ENCODE results near the gene PSTPIP1. TPM values are rescaled to one million over a fixed set of nuclear protein-coding genes. Genes with fewer than 3 reads are reported as not detected.

Gene PSTPIP1
- total and polyA plus RNA-seq, 7 donors, result 2.1 to 14.3 (median 7.4) TPM

GRCh38 chr15:77042955-77043920, 48.3 kb downstream of the PSTPIP1 start:
- no peak overlapping the region for H3K4me3 ChIP-seq
- peaks cover 0 to 55% (median 11%) of the 10 kb centered on the region in 4 donors for H3K36me3 ChIP-seq
- H3K27me3 ChIP-seq, result no peaks in the 10 kb centered on the region
- DNase-seq, result no peak
- H3K27ac ChIP-seq, result no peak overlapping the region
- H3K4me1 ChIP-seq, result peaks cover 0 to 7% (median 3%) of the 10 kb centered on the region in 4 donors
- intact Hi-C loops (cut with DNase I), result no loop called here
- TF ChIP-seq EP300 (IDR thresholded peaks at IDR 0.05) (no peak), POLR2AphosphoS5 (IDR thresholded peaks at IDR 0.05) (no peak), CTCF (IDR thresholded peaks at IDR 0.05) (no peak), POLR2A (IDR thresholded peaks at IDR 0.05) (no peak)
- no peaks in the 10 kb centered on the region for H3K9me3 ChIP-seq
- 75 to 88% methylated on average over 20 of the region's 20 CpGs for WGBS, 2 donors

DNA sequence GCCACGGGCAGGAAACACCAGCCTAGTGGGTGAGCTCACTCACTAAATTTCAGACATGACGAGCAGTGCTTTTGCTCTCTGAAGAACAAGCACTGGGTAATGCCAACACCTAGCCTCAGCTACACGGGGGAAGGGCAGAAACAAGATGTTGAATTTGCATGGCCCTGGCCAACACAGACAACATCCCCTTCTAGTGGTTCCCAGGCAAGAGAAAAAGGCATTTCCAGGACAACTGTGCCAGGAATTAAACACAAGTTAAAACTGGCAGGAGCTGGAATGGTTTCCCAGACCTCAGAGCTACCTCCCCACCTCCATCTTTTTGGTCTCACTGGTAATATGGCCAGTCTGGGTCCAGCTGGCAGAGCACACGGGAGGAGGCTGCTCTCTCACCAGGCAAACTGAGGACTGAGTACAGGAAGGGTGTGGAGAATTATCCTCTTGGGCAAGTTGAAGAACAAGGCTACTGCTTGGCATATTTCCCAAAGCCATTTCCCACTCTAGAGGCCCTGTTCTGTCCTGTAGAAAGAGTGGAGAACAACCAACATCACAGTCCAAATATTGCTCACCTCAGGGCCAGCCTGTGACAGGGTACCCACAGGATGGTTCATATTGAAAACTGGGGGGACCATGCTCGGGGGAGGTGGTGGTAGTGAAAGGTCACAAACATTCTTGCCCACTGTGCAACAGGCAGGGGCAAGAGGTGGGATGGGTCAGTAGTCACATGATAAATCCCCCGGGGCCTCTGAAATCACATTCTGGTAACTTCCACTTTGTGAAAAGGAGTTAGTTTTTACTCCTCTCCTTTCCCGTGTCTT, 49.5 kb downstream of the PSTPIP1 start:
- 83 to 84% methylated on average over 7 of the region's 7 CpGs for WGBS, 2 donors
- peaks cover 0 to 55% (median 11%) of the 10 kb centered on the region in 4 donors for H3K36me3 ChIP-seq
- no peaks in the 10 kb centered on the region for H3K27me3 ChIP-seq

GRCh38 chr15:77045985-77046384, 51.1 kb downstream of the PSTPIP1 start:
- Histone ChIP-seq H3K4me3 (no peak overlapping the region), H3K27ac (no peak overlapping the region), H3K36me3 (peaks cover 0 to 63% (median 11%) of the 10 kb centered on the region in 4 donors), H3K9me3 (no peaks in the 10 kb centered on the region), H3K27me3 (no peaks in the 10 kb centered on the region), H3K4me1 (peaks cover 0 to 7% (median 6%) of the 10 kb centered on the region in 4 donors)
- intact Hi-C loops (cut with DNase I), result no loop called here
- DNase-seq, result no peak
- WGBS, 2 donors, result 93 to 96% methylated on average over 1 of the region's 1 CpG
- TF ChIP-seq POLR2AphosphoS5 (IDR thresholded peaks at IDR 0.05) (no peak), POLR2A (IDR thresholded peaks at IDR 0.05) (no peak), CTCF (IDR thresholded peaks at IDR 0.05) (no peak), EP300 (IDR thresholded peaks at IDR 0.05) (no peak)

More for the DNA sequence above, 49.5 kb downstream of the PSTPIP1 start:
- intact Hi-C loops (cut with DNase I), result no loop called here
- no peak for DNase-seq
- Histone ChIP-seq H3K27ac (no peak overlapping the region), H3K4me3 (no peak overlapping the region), H3K4me1 (peaks cover 0 to 7% (median 6%) of the 10 kb centered on the region in 4 donors), H3K9me3 (no peaks in the 10 kb centered on the region)
- TF ChIP-seq CTCF (IDR thresholded peaks at IDR 0.05) (no peak), POLR2A (IDR thresholded peaks at IDR 0.05) (no peak), EP300 (IDR thresholded peaks at IDR 0.05) (no peak), POLR2AphosphoS5 (IDR thresholded peaks at IDR 0.05) (no peak)

DNA sequence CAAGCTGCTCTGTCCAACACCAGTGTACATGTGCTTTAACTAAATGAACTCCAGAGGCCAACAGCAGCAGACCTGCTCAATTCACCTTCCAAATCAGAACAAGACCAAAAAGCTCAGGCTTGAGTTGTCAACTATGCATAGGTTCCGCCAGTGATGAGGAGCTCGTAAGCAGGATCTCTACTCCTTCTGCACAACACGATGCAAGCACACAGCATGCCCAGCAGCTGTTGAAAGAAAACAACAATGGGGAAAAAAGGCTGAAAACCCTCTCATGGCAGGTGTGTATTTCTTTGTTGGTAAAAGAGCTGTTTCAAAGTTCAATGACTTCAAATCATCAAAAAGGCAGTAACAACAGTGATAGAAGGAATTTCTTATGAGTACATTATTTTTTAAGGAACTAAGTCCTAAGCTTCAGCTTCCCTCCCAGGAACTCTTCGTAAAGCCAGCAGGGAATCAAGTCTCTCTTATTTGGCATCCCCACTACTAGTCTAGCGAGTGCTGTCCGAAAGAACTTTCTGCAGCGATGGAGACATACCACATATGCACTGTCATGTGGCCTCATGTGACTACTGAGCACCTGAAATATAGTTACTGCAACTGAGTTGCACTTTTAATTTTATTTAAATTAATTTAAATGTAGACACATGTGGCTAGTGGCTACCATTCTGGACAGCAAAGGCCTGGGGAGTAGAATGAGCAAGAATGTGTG, 51.9 kb downstream of the PSTPIP1 start:
- TF ChIP-seq EP300 (IDR thresholded peaks at IDR 0.05) (no peak), POLR2AphosphoS5 (IDR thresholded peaks at IDR 0.05) (no peak), CTCF (IDR thresholded peaks at IDR 0.05) (no peak), POLR2A (IDR thresholded peaks at IDR 0.05) (no peak)
- no peak overlapping the region for H3K4me3 ChIP-seq
- 93 to 94% methylated on average over 7 of the region's 7 CpGs for WGBS, 2 donors
- no peaks in the 10 kb centered on the region for H3K27me3 ChIP-seq
- peaks cover 0 to 7% (median 6%) of the 10 kb centered on the region in 4 donors for H3K4me1 ChIP-seq
- DNase-seq, result no peak
- no peak overlapping the region for H3K27ac ChIP-seq
- H3K9me3 ChIP-seq, result no peaks in the 10 kb centered on the region
- H3K36me3 ChIP-seq, result peaks cover 0 to 69% (median 11%) of the 10 kb centered on the region in 4 donors
- intact Hi-C loops (cut with DNase I), result no loop called here

Data from sigmoid colon (tissue), 7 donors.